GM18519 (cell line): ENCODE measurements around the gene TAT.
"Not testable (repeated sequence)": the region's sequence is repeated elsewhere in the genome, so short reads cannot be mapped to it uniquely, and the experiment has no call there.

Experiments used
- ATAC-seq: cut with Tn5 transposase; IDR thresholded peaks from one replicate; pipeline ENCODE4 v1.9.1; 2021; ENCODE audit warnings: mild to moderate bottlenecking, moderate library complexity; ENCODE audit not compliant: unreplicated experiment, low FRiP score

Gene TAT

DNA sequence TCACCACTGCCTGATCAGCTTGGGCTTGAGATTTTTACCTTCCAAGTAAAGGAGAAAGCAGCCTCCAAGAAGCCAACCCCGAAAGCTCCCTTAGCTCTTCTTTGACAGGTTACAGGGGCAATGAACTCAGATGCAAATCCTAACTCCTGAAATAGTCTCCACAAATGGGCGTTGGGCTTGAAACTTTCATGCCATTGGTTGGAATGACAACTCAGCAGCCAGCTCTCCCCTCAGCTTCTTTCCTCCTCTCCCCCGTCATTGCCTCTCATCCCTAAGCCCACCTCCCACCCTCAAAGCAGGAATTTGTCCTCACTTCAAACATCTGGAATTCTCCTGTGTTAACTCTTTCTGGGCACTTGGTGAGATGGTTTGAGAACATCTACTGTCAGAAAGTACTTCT is at the start of gene TAT:
TSS of gene TAT (minus strand) at position 122 of the 400 bp plus-strand sequence. CDS start 677 bp downstream, outside the sequence.
- no peak for ATAC-seq

DNA sequence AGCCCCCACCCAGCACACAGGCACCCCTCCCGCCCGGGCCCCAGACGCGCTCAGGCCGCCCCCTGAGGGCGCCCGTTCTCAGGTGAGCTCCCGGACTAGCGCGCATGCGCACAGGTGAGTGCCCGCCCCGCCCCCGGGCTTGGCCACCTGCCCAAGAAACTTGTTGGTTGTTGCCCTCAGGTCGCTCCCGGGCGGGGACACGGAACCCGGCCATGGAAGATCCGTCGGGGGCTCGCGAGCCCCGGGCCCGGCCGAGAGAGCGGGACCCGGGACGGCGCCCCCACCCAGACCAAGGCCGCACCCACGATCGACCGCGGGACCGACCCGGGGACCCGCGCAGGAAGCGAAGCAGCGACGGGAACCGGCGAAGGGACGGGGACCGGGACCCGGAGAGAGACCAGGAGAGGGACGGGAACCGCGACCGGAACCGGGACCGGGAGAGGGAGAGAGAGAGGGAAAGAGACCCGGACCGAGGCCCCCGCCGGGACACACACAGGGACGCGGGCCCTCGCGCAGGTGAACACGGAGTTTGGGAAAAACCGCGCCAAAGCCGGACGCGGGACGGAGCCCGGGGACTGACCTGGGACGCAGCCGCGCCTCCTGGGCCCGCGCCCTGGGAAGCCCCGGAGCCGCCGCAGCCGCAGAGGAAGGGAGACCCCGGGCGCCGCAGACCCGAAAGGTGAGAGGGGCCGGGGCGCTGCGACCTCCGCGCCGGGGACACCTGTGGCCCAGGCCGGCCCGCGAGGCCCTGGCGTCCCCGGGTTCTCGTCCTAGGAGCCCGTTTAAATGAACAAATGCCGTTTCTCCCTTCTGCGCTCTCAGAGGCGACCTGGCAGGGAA is 49.3 kb upstream of the TAT start, which contains the start of gene MARVELD3:
TSS of gene MARVELD3 (plus strand) at position 167 of the 840 bp plus-strand sequence. CDS start at position 213, 46 bp downstream.
- ATAC-seq: no peak

DNA sequence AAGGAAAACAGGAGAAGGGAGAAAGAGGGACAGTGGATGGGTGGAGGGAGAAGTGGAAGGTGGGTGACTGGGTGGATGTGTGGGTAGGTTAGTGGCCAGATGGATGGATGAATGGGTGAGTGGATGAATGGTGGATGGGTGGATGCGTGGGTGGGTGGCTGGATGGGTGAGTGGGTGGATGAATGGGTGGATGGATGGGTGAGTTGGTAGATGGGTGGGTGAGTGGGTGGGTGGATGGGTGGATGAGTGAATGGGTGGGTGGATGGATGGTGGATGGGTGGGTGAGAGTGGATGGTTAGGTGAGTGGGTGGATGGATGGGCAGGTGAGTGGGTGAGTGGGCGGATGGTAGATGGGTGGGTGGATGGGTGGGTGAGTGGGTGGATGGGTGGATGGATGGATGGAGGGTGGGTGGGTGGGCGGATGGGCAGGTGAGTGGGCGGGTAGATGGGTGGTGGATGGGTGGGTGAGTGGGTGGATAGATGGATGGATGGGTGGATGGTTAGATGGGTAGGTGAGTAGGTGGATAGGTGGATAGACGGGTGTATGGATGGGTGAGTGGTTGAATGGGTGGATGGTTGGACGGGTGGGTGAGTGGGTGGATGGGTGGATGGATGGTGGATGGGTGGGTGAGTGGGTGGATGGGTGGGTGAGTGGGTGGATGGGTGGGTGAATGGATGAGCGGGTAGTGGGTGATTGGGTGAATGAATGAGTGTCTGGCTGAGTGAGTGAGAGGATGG is 48.4 kb upstream of the TAT start:
- ATAC-seq: no peak

GRCh38 chr16:71623597-71623996 is 46.7 kb upstream of the TAT start:
- ATAC-seq: no peak

DNA sequence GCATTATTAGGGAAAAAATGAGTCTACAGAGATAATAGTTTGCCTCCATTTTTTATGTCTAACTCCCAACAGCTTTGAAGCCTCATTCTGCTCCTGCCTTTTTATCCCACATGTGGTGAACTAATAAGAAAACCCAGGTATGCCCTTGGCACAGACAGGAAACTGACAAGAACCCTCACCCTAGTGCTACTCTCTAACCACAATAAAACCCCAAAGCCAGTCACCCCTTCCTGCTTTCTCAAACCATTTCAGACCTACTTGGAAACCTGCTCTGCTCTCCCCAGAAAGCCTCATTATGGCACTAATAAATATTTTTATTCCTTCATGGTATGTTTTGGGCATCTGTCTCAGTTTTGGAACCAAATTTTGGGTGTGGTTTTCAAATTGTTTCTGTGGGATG is 45.2 kb upstream of the TAT start:
- no peak for ATAC-seq

- ATAC-seq: no peak
Observed at GRCh38 chr16:71618429-71618828, 41.5 kb upstream of the TAT start.

DNA sequence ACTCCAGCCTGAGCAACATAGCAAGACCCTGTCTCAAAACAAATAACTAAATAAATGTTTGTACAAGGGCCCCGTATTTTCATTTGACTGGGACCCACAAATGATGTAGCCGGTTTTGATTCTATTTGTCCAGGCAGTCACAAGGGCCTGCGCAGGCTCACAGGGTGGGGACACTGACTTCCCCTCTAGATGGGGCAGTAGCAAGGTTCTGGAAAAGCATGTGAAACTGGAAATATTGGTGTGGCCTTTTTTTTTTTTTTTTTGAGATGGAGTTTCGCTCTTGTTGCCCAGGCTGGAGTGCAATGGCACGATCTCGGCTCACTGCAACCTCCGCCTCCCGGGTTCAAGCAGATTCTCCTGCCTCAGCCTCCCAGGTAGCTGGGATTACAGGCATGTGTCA is 38.1 kb upstream of the TAT start:
- not testable (repeated sequence) for ATAC-seq

GRCh38 chr16:71610936-71611871 is 34.3 kb upstream of the TAT start:
- ATAC-seq: no peak

DNA sequence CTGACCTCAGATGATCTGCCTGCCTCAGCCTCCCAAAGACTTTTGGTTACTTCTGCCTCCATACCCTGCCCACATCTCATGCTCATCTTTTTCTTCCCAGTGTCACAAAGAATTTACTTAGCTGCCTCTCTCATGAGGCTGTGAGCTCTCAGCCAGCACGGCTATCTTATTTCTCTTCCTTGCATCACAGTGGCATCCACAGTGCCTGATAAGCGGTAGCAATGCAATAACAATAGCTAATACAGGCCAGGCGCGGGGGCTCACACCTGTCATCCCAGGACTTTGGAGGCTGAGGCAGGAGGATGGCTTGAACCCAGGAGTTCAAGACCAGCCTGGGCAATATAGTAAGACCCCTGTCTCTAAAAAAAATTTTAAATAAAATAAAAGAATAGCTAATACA is 33.6 kb upstream of the TAT start:
- ATAC-seq: no peak

DNA sequence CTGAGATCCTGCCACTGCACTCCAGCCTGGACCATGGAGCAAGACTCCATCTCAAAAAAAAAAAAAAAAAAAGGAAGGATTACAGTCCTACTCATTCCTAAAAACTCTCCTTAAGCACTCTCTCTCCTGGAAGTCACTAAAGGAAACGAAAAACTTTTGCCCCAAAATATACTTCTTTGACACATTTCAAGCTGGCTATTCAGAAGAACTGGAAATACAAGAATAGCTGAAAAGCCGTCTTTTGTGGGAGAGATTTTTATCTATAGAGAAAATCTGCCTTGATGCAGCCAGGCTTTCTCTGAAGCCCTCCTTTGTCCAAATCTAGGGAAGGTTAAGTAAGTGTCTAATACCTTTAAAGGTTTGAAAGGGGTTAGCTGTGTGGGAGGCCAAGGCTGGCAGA is 32.2 kb upstream of the TAT start:
- ATAC-seq: no peak

GRCh38 chr16:71600822-71601221 is 23.9 kb upstream of the TAT start:
- no peak for ATAC-seq

- not testable (repeated sequence) for ATAC-seq
Observed at GRCh38 chr16:71598426-71598825, 21.5 kb upstream of the TAT start.

DNA sequence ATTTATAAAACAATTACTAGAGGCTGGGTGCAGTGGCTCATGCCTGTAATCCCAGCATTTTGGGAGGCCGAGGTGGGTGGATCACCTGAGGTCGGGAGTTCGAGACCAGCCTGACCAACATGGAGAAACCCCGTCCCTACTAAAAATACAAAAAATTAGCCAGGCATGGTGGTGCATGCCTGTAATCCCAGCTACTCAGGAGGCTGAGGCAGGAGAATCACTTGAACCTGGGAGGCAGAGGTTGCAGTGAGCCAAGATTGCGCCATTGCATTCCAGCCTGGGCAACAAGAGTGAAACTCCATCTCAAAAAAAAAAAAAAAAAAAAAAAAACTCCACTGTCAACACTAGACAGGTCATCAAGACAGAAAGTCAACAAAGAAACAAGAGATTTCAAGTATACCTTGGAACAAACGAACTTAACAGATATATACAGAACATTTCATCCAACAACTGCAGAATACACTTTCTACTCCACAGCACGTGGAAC is 18.5 kb upstream of the TAT start:
- ATAC-seq: not testable (repeated sequence)

GRCh38 chr16:71594000-71594646 is 17.2 kb upstream of the TAT start:
- ATAC-seq: no peak

- no peak for ATAC-seq
Observed at GRCh38 chr16:71593048-71593999, 16.4 kb upstream of the TAT start.

DNA sequence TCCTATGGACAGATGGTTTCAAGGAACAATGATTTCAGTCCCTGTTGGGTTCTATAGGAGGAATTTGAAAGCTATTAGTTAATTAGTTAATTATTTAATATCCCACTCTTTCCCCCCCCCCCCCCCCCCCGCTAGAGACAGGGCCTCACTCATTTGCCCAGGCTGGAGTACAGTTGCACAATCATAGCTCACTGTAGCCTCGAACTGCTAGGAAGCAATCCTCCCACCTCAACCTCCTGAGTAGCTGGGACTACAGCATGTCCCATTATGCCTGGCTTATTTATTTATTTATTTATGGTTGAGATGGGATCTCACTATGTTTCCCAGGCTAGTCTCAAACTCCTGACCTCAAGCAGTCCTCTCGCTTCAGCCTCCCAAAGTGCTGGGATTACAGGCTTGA is 15.0 kb upstream of the TAT start:
- ATAC-seq: no peak

DNA sequence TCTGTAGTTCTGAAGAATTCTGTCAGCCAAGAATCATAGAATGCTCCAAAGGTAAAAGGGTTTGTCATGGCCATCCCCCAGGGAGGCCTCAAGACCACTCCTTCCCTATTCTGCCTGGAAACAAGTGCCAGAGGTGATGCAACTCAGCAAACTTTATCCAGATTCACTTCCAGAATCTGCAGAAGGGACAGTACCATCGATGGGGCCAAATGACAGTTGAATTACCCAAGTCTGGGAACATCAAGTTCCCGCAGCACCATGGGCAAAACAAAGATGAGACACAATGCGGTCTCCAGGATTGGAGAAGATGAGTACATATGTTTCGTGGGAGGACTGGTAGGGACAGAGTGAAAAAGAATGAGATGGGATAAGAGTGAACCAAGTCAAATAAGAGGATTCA is 13.7 kb upstream of the TAT start:
- ATAC-seq: no peak

DNA sequence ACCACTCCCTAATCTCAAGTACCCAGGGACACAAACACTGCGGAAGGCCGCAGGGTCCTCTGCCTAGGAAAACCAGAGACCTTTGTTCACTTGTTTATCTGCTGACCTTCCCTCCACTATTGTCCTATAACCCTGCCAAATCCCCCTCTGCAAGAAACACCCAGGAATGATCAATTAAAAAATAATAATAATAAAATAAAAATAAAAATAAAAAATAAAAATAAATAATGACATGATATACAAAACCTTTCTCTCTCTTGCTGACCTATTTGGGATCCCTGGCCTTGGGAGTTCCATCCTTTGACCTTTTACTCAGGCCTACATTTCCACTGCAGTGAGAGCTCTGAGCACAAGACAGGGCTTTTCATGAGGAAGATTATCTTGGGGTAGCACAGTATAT is 13.2 kb upstream of the TAT start:
- not testable (repeated sequence) for ATAC-seq

GRCh38 chr16:71589334-71589733 is 12.4 kb upstream of the TAT start:
- not testable (repeated sequence) for ATAC-seq
